GM12891 (cell line): ENCODE data around the gene LPCAT4. TPM values are rescaled to one million over a fixed set of nuclear protein-coding genes. Genes with fewer than 3 reads are reported as not detected.
"Not testable (repeated sequence)": the region's sequence is repeated elsewhere in the genome, so short reads cannot be mapped to it uniquely, and the experiment has no call there.

Experiments
- DNase-seq: peaks from one replicate; pipeline ENCODE4 v3.0.0; 2011; ENCODE audit warnings: low spot score; ENCODE audit not compliant: insufficient read length
- FAIRE-seq: peaks from 2 replicates; lab custom pipeline; 2011; peaks lifted over from hg19 to GRCh38; lab: Jason Lieb, UNC
- PAX5 ChIP-seq: IDR thresholded peaks from 2 replicates; pipeline ENCODE4 v1.6.1; 2011; ENCODE audit warnings: low read length, moderate library complexity, mild to moderate bottlenecking; ENCODE audit not compliant: insufficient read depth, severe bottlenecking
- POLR2A ChIP-seq: IDR thresholded peaks from 2 replicates; pipeline ENCODE4 v1.6.1; 2011; ENCODE audit warnings: low read depth, low read length, control low read depth
- POLR2AphosphoS5 ChIP-seq: IDR thresholded peaks from 2 replicates; pipeline ENCODE4 v1.6.1; 2011; ENCODE audit warnings: low read depth, low read length, control low read depth
- POU2F2 ChIP-seq: IDR thresholded peaks from 2 replicates; pipeline ENCODE4 v1.6.1; 2011; ENCODE audit warnings: low read depth, mild to moderate bottlenecking, control low read depth, low read length, moderate library complexity
- SPI1 ChIP-seq: IDR thresholded peaks from 2 replicates; pipeline ENCODE4 v1.6.1; 2011; ENCODE audit warnings: low read depth, low read length, control low read depth
- TAF1 ChIP-seq: IDR thresholded peaks from 2 replicates; pipeline ENCODE4 v1.6.1; 2011; ENCODE audit warnings: low read depth, low read length, control low read depth
- polyA plus RNA-seq: library from polyadenylated mRNA; unstranded; fragments of >200 nt; gene quantifications from one replicate; pipeline ENCODE4 v1.2.1, GENCODE V29; 2012; ENCODE audit warnings: low read depth, missing spikeins, inconsistent platforms; ENCODE audit not compliant: missing spikeins

Gene LPCAT4
- polyA plus RNA-seq = 21.9 TPM

- 0 out of 2 replicates have a peak, but pooled peaks have one; percentile 34 for TF ChIP-seq POU2F2
- TF ChIP-seq POLR2A = peak; percentile 62
- TF ChIP-seq POLR2AphosphoS5 = no peak; the same call in 1 of the 2 replicates
- no peak for TF ChIP-seq PAX5
- TF ChIP-seq SPI1 = no peak
- no peak for TF ChIP-seq TAF1
- FAIRE-seq (peak; percentile 97), DNase-seq (peak; percentile 90)
Measured at GRCh38 chr15:34367101-34368081, at the start of gene LPCAT4. Gene LPCAT4 (minus strand): TSS chr15:34367196. CDS start chr15:34367100, 96 bp downstream.

- FAIRE-seq, DNase-seq: not testable (repeated sequence)
Measured at GRCh38 chr15:34409511-34409910, 42.5 kb upstream of the LPCAT4 start.

- FAIRE-seq = peak; percentile 59
- DNase-seq = not testable (repeated sequence)
Measured at GRCh38 chr15:34408973-34409372, 42.0 kb upstream of the LPCAT4 start.

GRCh38 chr15:34403899-34404298 is 36.9 kb upstream of the LPCAT4 start:
- FAIRE-seq = peak; percentile 82
- not testable (repeated sequence) for DNase-seq

GRCh38 chr15:34403160-34403598 is 36.2 kb upstream of the LPCAT4 start:
- DNase-seq = not testable (repeated sequence)
- peak; percentile 82 for FAIRE-seq

GRCh38 chr15:34397637-34398259 is 30.8 kb upstream of the LPCAT4 start:
- not testable (repeated sequence) for DNase-seq
- FAIRE-seq = peak; percentile 33

GRCh38 chr15:34392981-34393380 is 26.0 kb upstream of the LPCAT4 start:
- DNase-seq, FAIRE-seq: not testable (repeated sequence)

- not testable (repeated sequence) for FAIRE-seq, DNase-seq
Measured at GRCh38 chr15:34389594-34390086, 22.6 kb upstream of the LPCAT4 start.

GRCh38 chr15:34381829-34382521 is 15.0 kb upstream of the LPCAT4 start:
- FAIRE-seq, DNase-seq: not testable (repeated sequence)

- not testable (repeated sequence) for DNase-seq, FAIRE-seq
Measured at GRCh38 chr15:34380491-34380890, 13.5 kb upstream of the LPCAT4 start.

GRCh38 chr15:34376856-34377255 is 9.9 kb upstream of the LPCAT4 start:
- no peak for DNase-seq
- FAIRE-seq = no peak
- no peak for TF ChIP-seq SPI1

GRCh38 chr15:34375541-34375940 is 8.5 kb upstream of the LPCAT4 start:
- not testable (repeated sequence) for DNase-seq, FAIRE-seq
